K562 (cell line): ENCODE measurements around the gene NKX2-2.

Experiments used
- BACH1 ChIP-seq: fragments of 200-800 bp; sonication (Bioruptor generic); IDR thresholded peaks from 2 replicates; pipeline ENCODE4 v1.6.1; 2016; ENCODE audit warnings: missing genetic modification characterization, missing compliant biosample characterization
- DIDO1 ChIP-seq: fragments of 450-650 bp; IDR thresholded peaks from 2 replicates; pipeline ENCODE4 v1.6.1; 2016; ENCODE audit warnings: low read depth, missing biosample characterization, missing genetic modification characterization
- ETV6 ChIP-seq, 3 experiments: fragments of 150-350 bp in 1 of 3; sonication (generic) in 1 of 3; formaldehyde crosslinking in 1 of 3; IDR thresholded peaks; 2 replicates each; pipeline versions ENCODE4 v1.6.1 to v1.8.0; 2014 to 2022; ENCODE audit warnings: borderline replicate concordance in 2 of 3, low read depth in 2 of 3, antibody characterized with exemption in 1 of 3, low read length in 1 of 3, mild to moderate bottlenecking in 1 of 3, missing genetic modification reagents in 1 of 3
- EZH2 ChIP-seq: IDR thresholded peaks from 2 replicates; pipeline ENCODE4 v1.6.1; 2012; ENCODE audit warnings: low read depth, mild to moderate bottlenecking, inconsistent platforms, low read length, borderline replicate concordance
- JUND ChIP-seq, 2 experiments: IDR thresholded peaks; 2 replicates in 1 of 2; 3 replicates in 1 of 2; pipeline ENCODE4 v1.6.1; 2011; ENCODE audit warnings: borderline replicate concordance in 2 of 2, low read depth in 2 of 2, low read length in 2 of 2, improper control_type of control experiment in 1 of 2, missing biosample characterization in 1 of 2, missing genetic modification characterization in 1 of 2, missing genetic modification reagents in 1 of 2
- MYC ChIP-seq, 2 experiments: fragments of 250-450 bp in 1 of 2; sonication (Bioruptor Pico) in 1 of 2; IDR thresholded peaks; 2 replicates each; pipeline versions ENCODE4 v1.5.1 to v1.6.1; 2012 to 2021; ENCODE audit warnings: low read depth in 2 of 2, borderline replicate concordance in 1 of 2, improper control_type of control experiment in 1 of 2, low read length in 1 of 2, mild to moderate bottlenecking in 1 of 2, moderate library complexity in 1 of 2
- POLR2AphosphoS5 ChIP-seq: IDR thresholded peaks from 2 replicates; pipeline ENCODE4 v1.6.1; 2011; ENCODE audit warnings: mild to moderate bottlenecking, low read depth, low read length, moderate library complexity; ENCODE audit not compliant: control insufficient read depth, insufficient read depth
- RBBP5 ChIP-seq: fragments of 200-600 bp; sonication (generic); IDR thresholded peaks from 2 replicates; pipeline ENCODE4 v1.6.1; 2012; ENCODE audit warnings: borderline replicate concordance, mild to moderate bottlenecking, low read length, control low read depth, inconsistent platforms; ENCODE audit not compliant: insufficient read depth, poor library complexity, severe bottlenecking
- TFE3 ChIP-seq: fragments of 450-650 bp; formaldehyde crosslinking; IDR thresholded peaks from 2 replicates; pipeline ENCODE4 v1.4.0; 2020; ENCODE audit warnings: mild to moderate bottlenecking, mixed read lengths
- ZNF224 ChIP-seq: sonication (generic); formaldehyde crosslinking; IDR thresholded peaks from 2 replicates; pipeline ENCODE4 v1.8.0; 2022; ENCODE audit warnings: mild to moderate bottlenecking, missing genetic modification reagents
- TF ChIP-seq, protein P1 (sequence below): sonication (generic); formaldehyde crosslinking; IDR thresholded peaks from 2 replicates; pipeline ENCODE4 v1.8.0; 2022; ENCODE audit warnings: mild to moderate bottlenecking, low read depth, missing genetic modification reagents
- TF ChIP-seq, protein P2 (sequence below), 3 experiments: IDR thresholded peaks in 2 of 3; conservative IDR thresholded peaks in 1 of 3; 2 replicates each; pipeline ENCODE4 v1.5.1; 2011 to 2012; ENCODE audit warnings: low read length in 3 of 3, mild to moderate bottlenecking in 3 of 3, control low read depth in 2 of 3, improper control_type of control experiment in 1 of 3, inconsistent platforms in 1 of 3, low read depth in 1 of 3, mixed read lengths in 1 of 3, moderate library complexity in 1 of 3; ENCODE audit not compliant: insufficient read depth in 2 of 3

GRCh38 chr20:21555470-21556120, 41.7 kb upstream of the NKX2-2 start:
- TF ChIP-seq, protein P1, sequence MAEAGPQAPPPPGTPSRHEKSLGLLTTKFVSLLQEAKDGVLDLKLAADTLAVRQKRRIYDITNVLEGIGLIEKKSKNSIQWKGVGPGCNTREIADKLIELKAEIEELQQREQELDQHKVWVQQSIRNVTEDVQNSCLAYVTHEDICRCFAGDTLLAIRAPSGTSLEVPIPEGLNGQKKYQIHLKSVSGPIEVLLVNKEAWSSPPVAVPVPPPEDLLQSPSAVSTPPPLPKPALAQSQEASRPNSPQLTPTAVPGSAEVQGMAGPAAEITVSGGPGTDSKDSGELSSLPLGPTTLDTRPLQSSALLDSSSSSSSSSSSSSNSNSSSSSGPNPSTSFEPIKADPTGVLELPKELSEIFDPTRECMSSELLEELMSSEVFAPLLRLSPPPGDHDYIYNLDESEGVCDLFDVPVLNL (CRISPR knock-in tag), result no peak
- TF ChIP-seq MYC (IDR thresholded peaks at IDR 0.05; ENCODE audit: low read depth, low read length), result no peak
- no peak for TF ChIP-seq MYC (CRISPR knock-in tag; IDR thresholded peaks at IDR 0.05; ENCODE audit: borderline replicate concordance, low read depth)
- TF ChIP-seq, protein P2, sequence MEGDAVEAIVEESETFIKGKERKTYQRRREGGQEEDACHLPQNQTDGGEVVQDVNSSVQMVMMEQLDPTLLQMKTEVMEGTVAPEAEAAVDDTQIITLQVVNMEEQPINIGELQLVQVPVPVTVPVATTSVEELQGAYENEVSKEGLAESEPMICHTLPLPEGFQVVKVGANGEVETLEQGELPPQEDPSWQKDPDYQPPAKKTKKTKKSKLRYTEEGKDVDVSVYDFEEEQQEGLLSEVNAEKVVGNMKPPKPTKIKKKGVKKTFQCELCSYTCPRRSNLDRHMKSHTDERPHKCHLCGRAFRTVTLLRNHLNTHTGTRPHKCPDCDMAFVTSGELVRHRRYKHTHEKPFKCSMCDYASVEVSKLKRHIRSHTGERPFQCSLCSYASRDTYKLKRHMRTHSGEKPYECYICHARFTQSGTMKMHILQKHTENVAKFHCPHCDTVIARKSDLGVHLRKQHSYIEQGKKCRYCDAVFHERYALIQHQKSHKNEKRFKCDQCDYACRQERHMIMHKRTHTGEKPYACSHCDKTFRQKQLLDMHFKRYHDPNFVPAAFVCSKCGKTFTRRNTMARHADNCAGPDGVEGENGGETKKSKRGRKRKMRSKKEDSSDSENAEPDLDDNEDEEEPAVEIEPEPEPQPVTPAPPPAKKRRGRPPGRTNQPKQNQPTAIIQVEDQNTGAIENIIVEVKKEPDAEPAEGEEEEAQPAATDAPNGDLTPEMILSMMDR (IDR thresholded peaks at IDR 0.05 in 2 of 3, conservative IDR thresholded peaks at IDR 0.05 in 1 of 3; ENCODE audit: insufficient read depth in 2 of 3, low read depth in 1 of 3, low read length in 3 of 3), result no peak
- TF ChIP-seq ETV6 (IDR thresholded peaks at IDR 0.05; ENCODE audit: borderline replicate concordance in 1 of 2, low read depth in 2 of 2, low read length in 1 of 2), result no peak
- TF ChIP-seq ETV6 (CRISPR knock-in tag; IDR thresholded peaks at IDR 0.05; ENCODE audit: borderline replicate concordance), result no peak
- no peak for TF ChIP-seq RBBP5
- TF ChIP-seq EZH2, result no peak
- no peak for TF ChIP-seq ZNF224
- no peak for TF ChIP-seq JUND (IDR thresholded peaks at IDR 0.05; ENCODE audit: borderline replicate concordance, low read depth, low read length)
- no peak for TF ChIP-seq JUND (tag; IDR thresholded peaks at IDR 0.05; ENCODE audit: borderline replicate concordance, low read depth, low read length)
- no peak for TF ChIP-seq DIDO1 (tag)
- no peak for TF ChIP-seq POLR2AphosphoS5
- TF ChIP-seq TFE3 (CRISPR knock-in tag), result no peak
- TF ChIP-seq BACH1 (tag), result no peak
